ENCODE data around the gene XAF1.

Gene XAF1

GRCh38 chr17:6779411-6779810, 23.6 kb downstream of the XAF1 start:
- Histone ChIP-seq H3K27ac (ENCODE audit: low read length) (no peak overlapping the region), H3K9me3 (ENCODE audit: control insufficient read depth, insufficient read depth, low read length) (no peaks in the 10 kb centered on the region), H3K4me1 (ENCODE audit: control insufficient read depth, insufficient read depth, low read length) (no peaks in the 10 kb centered on the region), H3K4me3 (ENCODE audit: low read length) (no peak overlapping the region), H3K36me3 (ENCODE audit: control insufficient read depth, insufficient read depth, low read length) (no peaks in the 10 kb centered on the region), H3K27me3 (ENCODE audit: control insufficient read depth, insufficient read depth, low read length) (peaks cover 9% of the 10 kb centered on the region; the same call in 1 of the 2 replicates)
- DNase-seq (ENCODE audit: low read depth, low spot score), result no peak
- no CpG with 5 or more reads among the region's 2 CpGs for WGBS (ENCODE audit: insufficient coverage, insufficient read length)

- Histone ChIP-seq H3K9me3 (ENCODE audit: control insufficient read depth, insufficient read depth, low read length) (no peaks in the 10 kb centered on the region), H3K4me3 (ENCODE audit: low read length) (no peak overlapping the region), H3K4me1 (ENCODE audit: control insufficient read depth, insufficient read depth, low read length) (no peaks in the 10 kb centered on the region), H3K36me3 (ENCODE audit: control insufficient read depth, insufficient read depth, low read length) (no peaks in the 10 kb centered on the region), H3K27ac (ENCODE audit: low read length) (no peak overlapping the region), H3K27me3 (ENCODE audit: control insufficient read depth, insufficient read depth, low read length) (peaks cover 9% of the 10 kb centered on the region; the same call in 1 of the 2 replicates)
- WGBS (ENCODE audit: insufficient coverage, insufficient read length), result no CpG with 5 or more reads among the region's 8 CpGs
- DNase-seq (ENCODE audit: low read depth, low spot score), result no peak
Observed at GRCh38 chr17:6780001-6780400, 24.2 kb downstream of the XAF1 start.

- Histone ChIP-seq H3K4me3 (ENCODE audit: low read length) (no peak overlapping the region), H3K36me3 (ENCODE audit: control insufficient read depth, insufficient read depth, low read length) (no peaks in the 10 kb centered on the region), H3K27me3 (ENCODE audit: control insufficient read depth, insufficient read depth, low read length) (peaks cover 6% of the 10 kb centered on the region; the same call in 1 of the 2 replicates), H3K4me1 (ENCODE audit: control insufficient read depth, insufficient read depth, low read length) (no peaks in the 10 kb centered on the region), H3K27ac (ENCODE audit: low read length) (no peak overlapping the region), H3K9me3 (ENCODE audit: control insufficient read depth, insufficient read depth, low read length) (no peaks in the 10 kb centered on the region)
- WGBS (ENCODE audit: insufficient coverage, insufficient read length), result no CpG with 5 or more reads among the region's 3 CpGs
- no peak for DNase-seq (ENCODE audit: low read depth, low spot score)
Observed at GRCh38 chr17:6780886-6781285, 25.0 kb downstream of the XAF1 start.

- WGBS (ENCODE audit: insufficient coverage, insufficient read length), result no CpG with 5 or more reads among the region's 4 CpGs
- no peaks in the 10 kb centered on the region for H3K4me1 ChIP-seq (ENCODE audit: control insufficient read depth, insufficient read depth, low read length)
- no peak overlapping the region for H3K4me3 ChIP-seq (ENCODE audit: low read length)
- H3K27me3 ChIP-seq (ENCODE audit: control insufficient read depth, insufficient read depth, low read length), result no peaks in the 10 kb centered on the region
- H3K9me3 ChIP-seq (ENCODE audit: control insufficient read depth, insufficient read depth, low read length), result no peaks in the 10 kb centered on the region
- no peaks in the 10 kb centered on the region for H3K36me3 ChIP-seq (ENCODE audit: control insufficient read depth, insufficient read depth, low read length)
- H3K27ac ChIP-seq (ENCODE audit: low read length), result no peak overlapping the region
- DNase-seq (ENCODE audit: low read depth, low spot score), result no peak
Observed at GRCh38 chr17:6782244-6782643, 26.4 kb downstream of the XAF1 start.

- H3K27ac ChIP-seq (ENCODE audit: low read length), result no peak overlapping the region
- WGBS (ENCODE audit: insufficient coverage, insufficient read length), result no CpG with 5 or more reads among the region's 8 CpGs
- H3K4me1 ChIP-seq (ENCODE audit: control insufficient read depth, insufficient read depth, low read length), result no peaks in the 10 kb centered on the region
- H3K9me3 ChIP-seq (ENCODE audit: control insufficient read depth, insufficient read depth, low read length), result no peaks in the 10 kb centered on the region
- H3K36me3 ChIP-seq (ENCODE audit: control insufficient read depth, insufficient read depth, low read length), result no peaks in the 10 kb centered on the region
- H3K4me3 ChIP-seq (ENCODE audit: low read length), result no peak overlapping the region
- H3K27me3 ChIP-seq (ENCODE audit: control insufficient read depth, insufficient read depth, low read length), result no peaks in the 10 kb centered on the region
- no peak for DNase-seq (ENCODE audit: low read depth, low spot score)
Observed at GRCh38 chr17:6786618-6787017, 30.8 kb downstream of the XAF1 start.

- H3K9me3 ChIP-seq (ENCODE audit: control insufficient read depth, insufficient read depth, low read length), result no peaks in the 10 kb centered on the region
- no peak overlapping the region for H3K27ac ChIP-seq (ENCODE audit: low read length)
- DNase-seq (ENCODE audit: low read depth, low spot score), result no peak
- H3K36me3 ChIP-seq (ENCODE audit: control insufficient read depth, insufficient read depth, low read length), result no peaks in the 10 kb centered on the region
- H3K27me3 ChIP-seq (ENCODE audit: control insufficient read depth, insufficient read depth, low read length), result no peaks in the 10 kb centered on the region
- WGBS (ENCODE audit: insufficient coverage, insufficient read length), result no CpG with 5 or more reads among the region's 10 CpGs
- H3K4me3 ChIP-seq (ENCODE audit: low read length), result no peak overlapping the region
- H3K4me1 ChIP-seq (ENCODE audit: control insufficient read depth, insufficient read depth, low read length), result no peaks in the 10 kb centered on the region
Observed at GRCh38 chr17:6787081-6787693, 31.3 kb downstream of the XAF1 start.

GRCh38 chr17:6789146-6789545, 33.3 kb downstream of the XAF1 start:
- no peaks in the 10 kb centered on the region for H3K9me3 ChIP-seq (ENCODE audit: control insufficient read depth, insufficient read depth, low read length)
- no peaks in the 10 kb centered on the region for H3K27me3 ChIP-seq (ENCODE audit: control insufficient read depth, insufficient read depth, low read length)
- WGBS (ENCODE audit: insufficient coverage, insufficient read length), result no CpG with 5 or more reads among the region's 4 CpGs
- H3K4me3 ChIP-seq (ENCODE audit: low read length), result no peak overlapping the region
- no peak overlapping the region for H3K27ac ChIP-seq (ENCODE audit: low read length)
- H3K4me1 ChIP-seq (ENCODE audit: control insufficient read depth, insufficient read depth, low read length), result no peaks in the 10 kb centered on the region
- DNase-seq (ENCODE audit: low read depth, low spot score), result no peak
- no peaks in the 10 kb centered on the region for H3K36me3 ChIP-seq (ENCODE audit: control insufficient read depth, insufficient read depth, low read length)

- Histone ChIP-seq H3K9me3 (ENCODE audit: control insufficient read depth, insufficient read depth, low read length) (no peaks in the 10 kb centered on the region), H3K36me3 (ENCODE audit: control insufficient read depth, insufficient read depth, low read length) (no peaks in the 10 kb centered on the region), H3K4me1 (ENCODE audit: control insufficient read depth, insufficient read depth, low read length) (no peaks in the 10 kb centered on the region), H3K27ac (ENCODE audit: low read length) (no peak overlapping the region), H3K27me3 (ENCODE audit: control insufficient read depth, insufficient read depth, low read length) (no peaks in the 10 kb centered on the region), H3K4me3 (ENCODE audit: low read length) (no peak overlapping the region)
- no CpG with 5 or more reads among the region's 5 CpGs for WGBS (ENCODE audit: insufficient coverage, insufficient read length)
- DNase-seq (ENCODE audit: low read depth, low spot score), result no peak
Observed at GRCh38 chr17:6793748-6794493, 38.1 kb downstream of the XAF1 start.

GRCh38 chr17:6796017-6796886, 40.4 kb downstream of the XAF1 start:
- Histone ChIP-seq H3K27ac (ENCODE audit: low read length) (no peak overlapping the region), H3K4me3 (ENCODE audit: low read length) (no peak overlapping the region), H3K36me3 (ENCODE audit: control insufficient read depth, insufficient read depth, low read length) (no peaks in the 10 kb centered on the region), H3K27me3 (ENCODE audit: control insufficient read depth, insufficient read depth, low read length) (no peaks in the 10 kb centered on the region), H3K9me3 (ENCODE audit: control insufficient read depth, insufficient read depth, low read length) (no peaks in the 10 kb centered on the region), H3K4me1 (ENCODE audit: control insufficient read depth, insufficient read depth, low read length) (peaks cover 1% of the 10 kb centered on the region; the same call in 1 of the 2 replicates)
- DNase-seq (ENCODE audit: low read depth, low spot score), result no peak
- WGBS (ENCODE audit: insufficient coverage, insufficient read length), result no CpG with 5 or more reads among the region's 10 CpGs

GRCh38 chr17:6796887-6797490, 41.1 kb downstream of the XAF1 start:
- Histone ChIP-seq H3K9me3 (ENCODE audit: control insufficient read depth, insufficient read depth, low read length) (no peaks in the 10 kb centered on the region), H3K36me3 (ENCODE audit: control insufficient read depth, insufficient read depth, low read length) (no peaks in the 10 kb centered on the region), H3K27me3 (ENCODE audit: control insufficient read depth, insufficient read depth, low read length) (no peaks in the 10 kb centered on the region), H3K4me3 (ENCODE audit: low read length) (no peak overlapping the region), H3K27ac (ENCODE audit: low read length) (no peak overlapping the region), H3K4me1 (ENCODE audit: control insufficient read depth, insufficient read depth, low read length) (peaks cover 1% of the 10 kb centered on the region; the same call in 1 of the 2 replicates)
- no CpG with 5 or more reads among the region's 2 CpGs for WGBS (ENCODE audit: insufficient coverage, insufficient read length)
- DNase-seq (ENCODE audit: low read depth, low spot score), result no peak
